VCaP (cell line): ENCODE results near the gene ITGA3.
A peak's percentile ranks its signal among the peaks of the same experiment; 100 is the strongest.

Source experiments
- H3K27ac ChIP-seq: fragments of 450-650 bp; 2 replicates; pipeline ENCODE4 v1.5.1; 2017
- CTCF ChIP-seq: fragments of 450-650 bp; conservative IDR thresholded peaks from 2 replicates; pipeline ENCODE4 v1.5.1; 2017; ENCODE audit warnings: mild to moderate bottlenecking, moderate library complexity

The ITGA3 gene

GRCh38 chr17:50114849-50115357, 59.0 kb downstream of the ITGA3 start:
- peak; percentile 57; the same call in 1 of the 2 replicates for TF ChIP-seq CTCF
- no peak overlapping the region for H3K27ac ChIP-seq

GRCh38 chr17:50115756-50116155, 59.8 kb downstream of the ITGA3 start:
- H3K27ac ChIP-seq = no peak overlapping the region
- no peak for TF ChIP-seq CTCF

GRCh38 chr17:50117202-50118051, 61.5 kb downstream of the ITGA3 start:
- H3K27ac ChIP-seq = no peak overlapping the region

GRCh38 chr17:50118076-50118827, 62.3 kb downstream of the ITGA3 start:
- no peak overlapping the region for H3K27ac ChIP-seq
- no peak for TF ChIP-seq CTCF

More at GRCh38 chr17:50117202-50118051, 61.5 kb downstream of the ITGA3 start:
- TF ChIP-seq CTCF = peak; percentile 80

GRCh38 chr17:50118828-50119218, 62.9 kb downstream of the ITGA3 start:
- no peak overlapping the region for H3K27ac ChIP-seq
- no peak for TF ChIP-seq CTCF

GRCh38 chr17:50120475-50121253, 64.8 kb downstream of the ITGA3 start:
- no peak for TF ChIP-seq CTCF
- no peak overlapping the region for H3K27ac ChIP-seq
